SK-N-MC (cell line): ENCODE results near the gene TSPEAR.

Source experiments
- DNase-seq: peaks from one replicate; pipeline ENCODE4 v3.0.0-alpha.2; 2011; ENCODE audit warnings: low read depth, low spot score
- H3K27ac ChIP-seq: fragments of 200-600 bp; sonication (generic); 2 replicates; pipeline ENCODE4 v1.5.1; 2016; ENCODE audit warnings: mixed run types
- H3K36me3 ChIP-seq: fragments of 200-600 bp; sonication (generic); 2 replicates; pipeline ENCODE4 v1.6.1; 2017; ENCODE audit warnings: antibody characterized with exemption, low read length, mixed read lengths; ENCODE audit not compliant: insufficient read depth
- H3K4me3 ChIP-seq: fragments of 200-600 bp; sonication (generic); 2 replicates; pipeline ENCODE4 v1.5.1; 2016
- H3K9ac ChIP-seq: fragments of 200-600 bp; sonication (generic); 2 replicates; pipeline ENCODE4 v1.8.0; 2017; ENCODE audit warnings: mixed run types, mixed read lengths; ENCODE audit not compliant: insufficient read length
- H3K9me3 ChIP-seq: fragments of 200-600 bp; sonication (generic); 2 replicates; pipeline ENCODE4 v1.6.1; 2017; ENCODE audit warnings: low read depth, mild to moderate bottlenecking, antibody characterized with exemption, low read length, moderate library complexity, mixed read lengths
- EZH2 ChIP-seq: fragments of 200-600 bp; sonication (generic); IDR thresholded peaks from one replicate; pipeline ENCODE4 v1.6.1; 2017; ENCODE audit warnings: antibody characterized with exemption
- FOXP2 ChIP-seq: optimal IDR thresholded peaks from 2 replicates; pipeline ENCODE3; 2011; ENCODE audit warnings: mild to moderate bottlenecking, moderate library complexity; ENCODE audit not compliant: insufficient read depth; ENCODE audit errors: extremely low read length, control extremely low read depth
- POLR2AphosphoS5 ChIP-seq: IDR thresholded peaks from 2 replicates; pipeline ENCODE4 v1.6.1; 2012; ENCODE audit warnings: mild to moderate bottlenecking, low read depth, low read length, borderline replicate concordance

The TSPEAR gene

GRCh38 chr21:44727757-44728156, 16.4 kb upstream of the TSPEAR start:
- TF ChIP-seq POLR2AphosphoS5 (no peak), FOXP2 (no peak), EZH2 (no peak)
- Histone ChIP-seq H3K9me3 (no peaks in the 10 kb centered on the region), H3K36me3 (peaks cover 44% of the 10 kb centered on the region), H3K9ac (no peak overlapping the region), H3K27ac (no peak overlapping the region), H3K4me3 (no peak overlapping the region)
- DNase-seq, result no peak

GRCh38 chr21:44727321-44727720, 15.9 kb upstream of the TSPEAR start:
- no peaks in the 10 kb centered on the region for H3K9me3 ChIP-seq
- H3K27ac ChIP-seq, result 0 out of 2 replicates have a peak overlapping the region, but pooled peaks have one; percentile 9
- TF ChIP-seq POLR2AphosphoS5 (no peak), EZH2 (no peak), FOXP2 (no peak)
- peaks cover 39% of the 10 kb centered on the region for H3K36me3 ChIP-seq
- no peak for DNase-seq
- H3K9ac ChIP-seq, result no peak overlapping the region
- H3K4me3 ChIP-seq, result no peak overlapping the region

- Histone ChIP-seq H3K27ac (peak overlapping the region; percentile 54), H3K4me3 (no peak overlapping the region)
- TF ChIP-seq EZH2, result no peak
- TF ChIP-seq FOXP2, result no peak
- no peak for TF ChIP-seq POLR2AphosphoS5
Observed at GRCh38 chr21:44726826-44727225, 15.5 kb upstream of the TSPEAR start.

GRCh38 chr21:44724926-44725325, 13.6 kb upstream of the TSPEAR start:
- no peak for TF ChIP-seq FOXP2
- TF ChIP-seq POLR2AphosphoS5, result no peak
- peaks cover 22% of the 10 kb centered on the region; the same call in 1 of the 2 replicates for H3K36me3 ChIP-seq
- no peak overlapping the region for H3K4me3 ChIP-seq
- H3K27ac ChIP-seq, result no peak overlapping the region
- H3K9ac ChIP-seq, result no peak overlapping the region
- H3K9me3 ChIP-seq, result no peaks in the 10 kb centered on the region
- no peak for DNase-seq

More at GRCh38 chr21:44726826-44727225, 15.5 kb upstream of the TSPEAR start:
- Histone ChIP-seq H3K9me3 (no peaks in the 10 kb centered on the region), H3K9ac (no peak overlapping the region), H3K36me3 (peaks cover 35% of the 10 kb centered on the region)
- no peak for DNase-seq

GRCh38 chr21:44724196-44724595, 12.8 kb upstream of the TSPEAR start:
- Histone ChIP-seq H3K27ac (no peak overlapping the region), H3K9ac (no peak overlapping the region), H3K36me3 (peaks cover 17% of the 10 kb centered on the region; the same call in 1 of the 2 replicates), H3K4me3 (no peak overlapping the region), H3K9me3 (no peaks in the 10 kb centered on the region)
- no peak for DNase-seq
- TF ChIP-seq FOXP2, result no peak
- no peak for TF ChIP-seq EZH2
- TF ChIP-seq POLR2AphosphoS5, result no peak

- Histone ChIP-seq H3K4me3 (peak overlapping the region; percentile 40), H3K9me3 (no peaks in the 10 kb centered on the region), H3K9ac (peak overlapping the region; percentile 19), H3K36me3 (peaks cover 18% of the 10 kb centered on the region; the same call in 1 of the 2 replicates), H3K27ac (peak overlapping the region; percentile 84)
- DNase-seq, result no peak
- TF ChIP-seq FOXP2 (no peak), EZH2 (no peak), POLR2AphosphoS5 (no peak)
Observed at GRCh38 chr21:44723177-44724131, 12.1 kb upstream of the TSPEAR start.

GRCh38 chr21:44722731-44723130, 11.4 kb upstream of the TSPEAR start:
- DNase-seq, result no peak
- no peak overlapping the region for H3K9ac ChIP-seq

GRCh38 chr21:44720170-44720569, 8.8 kb upstream of the TSPEAR start:
- TF ChIP-seq POLR2AphosphoS5, result no peak
- no peak for TF ChIP-seq FOXP2

More at GRCh38 chr21:44722731-44723130, 11.4 kb upstream of the TSPEAR start:
- Histone ChIP-seq H3K4me3 (peak overlapping the region; percentile 40; the same call in 1 of the 2 replicates), H3K9me3 (no peaks in the 10 kb centered on the region), H3K36me3 (peaks cover 18% of the 10 kb centered on the region; the same call in 1 of the 2 replicates), H3K27ac (peak overlapping the region; percentile 84)
- no peak for TF ChIP-seq FOXP2
- no peak for TF ChIP-seq POLR2AphosphoS5
- TF ChIP-seq EZH2, result no peak

More at GRCh38 chr21:44720170-44720569, 8.8 kb upstream of the TSPEAR start:
- Histone ChIP-seq H3K9me3 (no peaks in the 10 kb centered on the region), H3K27ac (peak overlapping the region; percentile 80), H3K36me3 (peaks cover 33% of the 10 kb centered on the region), H3K4me3 (no peak overlapping the region), H3K9ac (no peak overlapping the region)
- DNase-seq, result no peak
